Measurements from ENCODE around the gene PTGER3. TPM values are rescaled to one million over a fixed set of nuclear protein-coding genes. Genes with fewer than 3 reads are reported as not detected.

Gene PTGER3
- total RNA-seq, 6 donors from 2014 or later, result 0.44 to 4.9 (median 1.4) TPM; not detected in 1

- Histone ChIP-seq H3K4me1 (no peaks in the 10 kb centered on the region), H3K27ac (no peak overlapping the region), H3K27me3 (no peaks in the 10 kb centered on the region), H3K4me3 (no peak overlapping the region), H3K36me3 (no peaks in the 10 kb centered on the region), H3K9me3 (no peaks in the 10 kb centered on the region)
- TF ChIP-seq POLR2AphosphoS5 (IDR thresholded peaks at IDR 0.05) (no peak), CTCF (IDR thresholded peaks at IDR 0.05) (no peak), EP300 (IDR thresholded peaks at IDR 0.05) (no peak), POLR2A (IDR thresholded peaks at IDR 0.05) (no peak)
- DNase-seq (no peak), ATAC-seq (ENCODE audit: low FRiP score in 2 of 2) (no peak)
Measured at GRCh38 chr1:71039661-71040262, 7.9 kb downstream of the PTGER3 start.

GRCh38 chr1:71038942-71039341, 8.7 kb downstream of the PTGER3 start:
- no peaks in the 10 kb centered on the region for H3K4me1 ChIP-seq
- DNase-seq, result no peak
- WGBS, 2 donors, result 55 to 65% methylated on average over 2 of the region's 2 CpGs
- H3K27ac ChIP-seq, result no peak overlapping the region
- no peak for ATAC-seq (ENCODE audit: low FRiP score in 2 of 2)
- TF ChIP-seq EP300 (IDR thresholded peaks at IDR 0.05) (no peak), POLR2A (IDR thresholded peaks at IDR 0.05) (no peak), CTCF (IDR thresholded peaks at IDR 0.05) (no peak), POLR2AphosphoS5 (IDR thresholded peaks at IDR 0.05) (no peak)
- no peak overlapping the region for H3K4me3 ChIP-seq
- H3K36me3 ChIP-seq, result no peaks in the 10 kb centered on the region
- no peaks in the 10 kb centered on the region for H3K9me3 ChIP-seq
- H3K27me3 ChIP-seq, result no peaks in the 10 kb centered on the region

- Histone ChIP-seq H3K4me3 (no peak overlapping the region), H3K36me3 (no peaks in the 10 kb centered on the region), H3K9me3 (no peaks in the 10 kb centered on the region), H3K4me1 (no peaks in the 10 kb centered on the region), H3K27ac (no peak overlapping the region), H3K27me3 (no peaks in the 10 kb centered on the region)
- DNase-seq (no peak), ATAC-seq (ENCODE audit: low FRiP score in 2 of 2) (no peak)
- TF ChIP-seq EP300 (IDR thresholded peaks at IDR 0.05) (no peak), POLR2AphosphoS5 (IDR thresholded peaks at IDR 0.05) (no peak), CTCF (IDR thresholded peaks at IDR 0.05) (no peak), POLR2A (IDR thresholded peaks at IDR 0.05) (no peak)
- 64 to 85% methylated on average over 2 of the region's 2 CpGs for WGBS, 2 donors
Measured at GRCh38 chr1:71037829-71038620, 9.6 kb downstream of the PTGER3 start.

- Histone ChIP-seq H3K9me3 (no peaks in the 10 kb centered on the region), H3K27ac (no peak overlapping the region), H3K36me3 (no peaks in the 10 kb centered on the region), H3K27me3 (no peaks in the 10 kb centered on the region), H3K4me3 (no peak overlapping the region), H3K4me1 (no peaks in the 10 kb centered on the region)
- 94 to 97% methylated on average over 9 of the region's 9 CpGs for WGBS, 2 donors
- ATAC-seq (ENCODE audit: low FRiP score in 2 of 2), result no peak
- no peak for DNase-seq
- no peak for TF ChIP-seq EP300 (IDR thresholded peaks at IDR 0.05)
- TF ChIP-seq POLR2A (IDR thresholded peaks at IDR 0.05), result no peak
- TF ChIP-seq CTCF (IDR thresholded peaks at IDR 0.05), result no peak
- no peak for TF ChIP-seq POLR2AphosphoS5 (IDR thresholded peaks at IDR 0.05)
Measured at GRCh38 chr1:71037066-71037465, 10.6 kb downstream of the PTGER3 start.

All from upper lobe of left lung (tissue), 6 donors.